WTC11 (cell line): ENCODE measurements around the gene PTPRU. TPM values are rescaled to one million over a fixed set of nuclear protein-coding genes. Genes with fewer than 3 reads are reported as not detected.

Experiments
- ATAC-seq: fragments of 200-7000 bp; cut with Tn5 transposase; 2 replicates; pipeline ENCODE4 v1.10.0; 2021; ENCODE audit warnings: mild to moderate bottlenecking, moderate library complexity
- CTCF ChIA-PET: fragments of 300-600 bp; sonication (Branson Sonifier 250); formaldehyde crosslinking; loops from one replicate; lab custom pipeline; 2021; ENCODE audit warnings: antibody characterized with exemption; lab: Charles Lee
- POLR2A ChIA-PET: fragments of 350-600 bp; sonication (Branson Sonifier 250); formaldehyde crosslinking; loops from one replicate; lab custom pipeline; 2021; ENCODE audit warnings: antibody characterized with exemption; lab: Charles Lee
- DNase-seq: peaks from one replicate; pipeline ENCODE4 v3.0.0; 2021; ENCODE audit warnings: low spot score
- H3K27ac Mint-ChIP-seq: 2 replicates; pipeline ENCODE4 v1.8.0; 2021; ENCODE audit warnings: mixed read lengths
- H3K27me3 Mint-ChIP-seq: 2 replicates; pipeline ENCODE4 v1.8.0; 2021; ENCODE audit warnings: low read depth, mild to moderate bottlenecking, moderate library complexity, mixed read lengths
- H3K36me3 Mint-ChIP-seq: 2 replicates; pipeline ENCODE4 v1.8.0; 2021; ENCODE audit warnings: mixed read lengths
- H3K4me1 Mint-ChIP-seq: 2 replicates; pipeline ENCODE4 v1.8.0; 2022; ENCODE audit warnings: mixed read lengths
- H3K4me3 Mint-ChIP-seq: 2 replicates; pipeline ENCODE4 v1.8.0; 2021; ENCODE audit warnings: mild to moderate bottlenecking, moderate library complexity, mixed read lengths
- H3K9me3 Mint-ChIP-seq: 2 replicates; pipeline ENCODE4 v1.8.0; 2021; ENCODE audit warnings: mixed read lengths
- CBFB ChIP-seq: sonication (generic); formaldehyde crosslinking; IDR thresholded peaks from 2 replicates; pipeline ENCODE4 v1.8.1; 2022; ENCODE audit warnings: mild to moderate bottlenecking, low read depth, missing genetic modification reagents
- FOXJ3 ChIP-seq: sonication (generic); formaldehyde crosslinking; IDR thresholded peaks from 2 replicates; pipeline ENCODE4 v1.9.0; 2021; ENCODE audit warnings: missing genetic modification reagents, mild to moderate bottlenecking, borderline replicate concordance
- KAT7 ChIP-seq: sonication (generic); formaldehyde crosslinking; IDR thresholded peaks from 2 replicates; pipeline ENCODE4 v1.8.1; 2023; ENCODE audit warnings: missing genetic modification reagents, mild to moderate bottlenecking, borderline replicate concordance
- NFATC4 ChIP-seq: fragments of 250-450 bp; sonication (Bioruptor Pico); IDR thresholded peaks from 2 replicates; pipeline ENCODE4 v1.9.0; 2021; ENCODE audit warnings: mild to moderate bottlenecking
- NR1H2 ChIP-seq: sonication (generic); formaldehyde crosslinking; IDR thresholded peaks from 2 replicates; pipeline ENCODE4 v1.9.0; 2021; ENCODE audit warnings: mild to moderate bottlenecking, moderate library complexity, missing genetic modification reagents
- NR3C1 ChIP-seq: sonication (generic); formaldehyde crosslinking; conservative IDR thresholded peaks from 2 replicates; pipeline ENCODE4 v1.8.1; 2023; ENCODE audit warnings: low read depth, mild to moderate bottlenecking, missing genetic modification reagents
- OVOL2 ChIP-seq: fragments of 250-450 bp; sonication (Bioruptor Pico); IDR thresholded peaks from 2 replicates; pipeline ENCODE4 v1.9.0; 2021; ENCODE audit warnings: mild to moderate bottlenecking, borderline replicate concordance
- SMAD3 ChIP-seq: sonication (generic); formaldehyde crosslinking; IDR thresholded peaks from 2 replicates; pipeline ENCODE4 v1.8.0; 2022; ENCODE audit warnings: missing genetic modification reagents, mild to moderate bottlenecking, borderline replicate concordance
- TP53 ChIP-seq: sonication (generic); formaldehyde crosslinking; IDR thresholded peaks from 2 replicates; pipeline ENCODE4 v1.8.1; 2023; ENCODE audit warnings: mild to moderate bottlenecking, missing genetic modification reagents
- ZNF219 ChIP-seq: sonication (generic); formaldehyde crosslinking; IDR thresholded peaks from 2 replicates; pipeline ENCODE4 v1.8.0; 2023; ENCODE audit warnings: missing genetic modification reagents, mild to moderate bottlenecking, borderline replicate concordance
- ZNF232 ChIP-seq: sonication (generic); formaldehyde crosslinking; IDR thresholded peaks from 2 replicates; pipeline ENCODE4 v1.8.0; 2022; ENCODE audit warnings: mild to moderate bottlenecking, missing genetic modification reagents
- total RNA-seq: library from RNA; stranded (reverse); gene quantifications from 3 replicates; pipeline ENCODE4 v1.2.3, GENCODE V29; 2021
- TF ChIP-seq, protein P1 (sequence below): fragments of 250-450 bp; sonication (Bioruptor Pico); IDR thresholded peaks from 2 replicates; pipeline ENCODE4 v1.9.0; 2021; ENCODE audit warnings: mild to moderate bottlenecking
- TF ChIP-seq, protein P2 (sequence below): sonication (generic); formaldehyde crosslinking; IDR thresholded peaks from 2 replicates; pipeline ENCODE4 v1.8.1; 2022; ENCODE audit warnings: mild to moderate bottlenecking, missing genetic modification reagents, moderate library complexity, borderline replicate concordance
- TF ChIP-seq, protein P3 (sequence below): sonication (generic); formaldehyde crosslinking; IDR thresholded peaks from 2 replicates; pipeline ENCODE4 v1.8.0; 2022; ENCODE audit warnings: mild to moderate bottlenecking, missing genetic modification reagents
- TF ChIP-seq, protein P4 (sequence below): sonication (generic); formaldehyde crosslinking; IDR thresholded peaks from 2 replicates; pipeline ENCODE4 v1.8.0; 2022; ENCODE audit warnings: mild to moderate bottlenecking, missing genetic modification reagents
- TF ChIP-seq, protein P5 (sequence below): fragments of 250-450 bp; sonication (Bioruptor Pico); IDR thresholded peaks from 2 replicates; pipeline ENCODE4 v1.9.0; 2021; ENCODE audit warnings: mild to moderate bottlenecking, borderline replicate concordance
- TF ChIP-seq, protein P6 (sequence below): fragments of 250-450 bp; sonication (Bioruptor Pico); IDR thresholded peaks from 2 replicates; pipeline ENCODE4 v1.9.0; 2021; ENCODE audit warnings: mild to moderate bottlenecking
- TF ChIP-seq, protein P7 (sequence below): sonication (generic); formaldehyde crosslinking; IDR thresholded peaks from 2 replicates; pipeline ENCODE4 v1.8.1; 2023; ENCODE audit warnings: mild to moderate bottlenecking, missing genetic modification reagents, borderline replicate concordance
- TF ChIP-seq, protein P8 (sequence below): fragments of 200-600 bp; IDR thresholded peaks from 2 replicates; pipeline ENCODE4 v1.8.0; 2022; ENCODE audit warnings: antibody characterized with exemption

PTPRU gene
- total RNA-seq, 1 experiment from 2014 or later = 75.4 TPM

DNA sequence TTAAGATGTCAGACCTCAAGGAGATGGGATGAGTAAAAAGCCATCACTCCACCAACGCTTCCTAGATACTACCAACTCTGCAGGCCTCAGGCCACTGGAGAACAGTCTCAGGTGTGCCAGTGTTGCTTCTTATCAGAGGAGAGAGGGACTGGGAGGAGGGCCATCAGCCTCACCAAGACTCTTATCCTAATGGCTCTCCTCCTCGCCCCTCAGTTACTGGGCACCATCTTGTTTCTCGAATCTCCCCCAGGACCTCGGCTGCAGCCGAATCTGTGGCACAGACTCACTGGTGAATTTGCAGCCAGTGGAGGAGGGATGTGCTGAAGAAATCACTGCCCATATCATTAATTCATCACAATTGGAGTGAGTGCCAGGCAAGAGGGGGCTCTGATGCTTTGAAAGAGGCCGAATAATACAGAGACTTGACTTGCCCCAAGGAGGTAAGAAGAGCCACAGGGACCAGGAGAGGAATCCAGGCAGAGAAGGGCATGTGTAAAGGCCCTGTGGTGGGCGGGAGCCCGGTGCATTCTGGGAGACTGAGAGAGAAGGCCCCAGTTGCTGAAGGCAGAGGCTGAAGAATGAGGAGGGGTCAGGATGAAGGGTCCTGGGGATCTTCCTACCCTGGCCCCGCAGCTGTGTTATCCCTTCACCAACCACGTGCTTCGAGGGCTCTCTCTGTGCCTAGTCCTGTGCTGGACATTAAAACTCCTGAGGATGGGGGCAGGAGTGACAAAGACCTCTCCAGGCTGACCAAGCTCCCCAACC lies 129.8 kb downstream of the PTPRU start:
- H3K4me3 Mint-ChIP-seq = no peak overlapping the region
- peaks cover 9% of the 10 kb centered on the region; the same call in 1 of the 2 replicates for H3K27me3 Mint-ChIP-seq
- no peaks in the 10 kb centered on the region for H3K4me1 Mint-ChIP-seq
- no peak overlapping the region for H3K27ac Mint-ChIP-seq
- H3K9me3 Mint-ChIP-seq = peaks cover 3% of the 10 kb centered on the region
- ATAC-seq (no peak), DNase-seq (no peak)
- CTCF ChIA-PET = interaction anchor here (1.4 kb wide), 1 partner anchor 34 kb away, joined by 3 read pairs; no protein-coding TSS in a partner anchor
- H3K36me3 Mint-ChIP-seq = no peaks in the 10 kb centered on the region
- POLR2A ChIA-PET = no interaction called here
- TF ChIP-seq, protein P1, sequence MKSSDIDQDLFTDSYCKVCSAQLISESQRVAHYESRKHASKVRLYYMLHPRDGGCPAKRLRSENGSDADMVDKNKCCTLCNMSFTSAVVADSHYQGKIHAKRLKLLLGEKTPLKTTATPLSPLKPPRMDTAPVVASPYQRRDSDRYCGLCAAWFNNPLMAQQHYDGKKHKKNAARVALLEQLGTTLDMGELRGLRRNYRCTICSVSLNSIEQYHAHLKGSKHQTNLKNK (CRISPR knock-in tag) = no peak
- TF ChIP-seq, protein P2, sequence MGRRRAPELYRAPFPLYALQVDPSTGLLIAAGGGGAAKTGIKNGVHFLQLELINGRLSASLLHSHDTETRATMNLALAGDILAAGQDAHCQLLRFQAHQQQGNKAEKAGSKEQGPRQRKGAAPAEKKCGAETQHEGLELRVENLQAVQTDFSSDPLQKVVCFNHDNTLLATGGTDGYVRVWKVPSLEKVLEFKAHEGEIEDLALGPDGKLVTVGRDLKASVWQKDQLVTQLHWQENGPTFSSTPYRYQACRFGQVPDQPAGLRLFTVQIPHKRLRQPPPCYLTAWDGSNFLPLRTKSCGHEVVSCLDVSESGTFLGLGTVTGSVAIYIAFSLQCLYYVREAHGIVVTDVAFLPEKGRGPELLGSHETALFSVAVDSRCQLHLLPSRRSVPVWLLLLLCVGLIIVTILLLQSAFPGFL (CRISPR knock-in tag) = no peak
- TF ChIP-seq OVOL2 (no peak), NR3C1 (CRISPR knock-in tag) (no peak), SMAD3 (no peak), ZNF232 (CRISPR knock-in tag) (no peak), FOXJ3 (CRISPR knock-in tag) (no peak), TP53 (CRISPR knock-in tag) (no peak), NFATC4 (CRISPR knock-in tag) (no peak), CBFB (CRISPR knock-in tag) (no peak), ZNF219 (CRISPR knock-in tag) (no peak), NR1H2 (CRISPR knock-in tag) (no peak), KAT7 (CRISPR knock-in tag) (no peak)
- TF ChIP-seq, protein P3, sequence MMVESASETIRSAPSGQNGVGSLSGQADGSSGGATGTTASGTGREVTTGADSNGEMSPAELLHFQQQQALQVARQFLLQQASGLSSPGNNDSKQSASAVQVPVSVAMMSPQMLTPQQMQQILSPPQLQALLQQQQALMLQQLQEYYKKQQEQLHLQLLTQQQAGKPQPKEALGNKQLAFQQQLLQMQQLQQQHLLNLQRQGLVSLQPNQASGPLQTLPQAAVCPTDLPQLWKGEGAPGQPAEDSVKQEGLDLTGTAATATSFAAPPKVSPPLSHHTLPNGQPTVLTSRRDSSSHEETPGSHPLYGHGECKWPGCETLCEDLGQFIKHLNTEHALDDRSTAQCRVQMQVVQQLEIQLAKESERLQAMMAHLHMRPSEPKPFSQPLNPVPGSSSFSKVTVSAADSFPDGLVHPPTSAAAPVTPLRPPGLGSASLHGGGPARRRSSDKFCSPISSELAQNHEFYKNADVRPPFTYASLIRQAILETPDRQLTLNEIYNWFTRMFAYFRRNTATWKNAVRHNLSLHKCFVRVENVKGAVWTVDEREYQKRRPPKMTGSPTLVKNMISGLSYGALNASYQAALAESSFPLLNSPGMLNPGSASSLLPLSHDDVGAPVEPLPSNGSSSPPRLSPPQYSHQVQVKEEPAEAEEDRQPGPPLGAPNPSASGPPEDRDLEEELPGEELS (CRISPR knock-in tag) = no peak
- TF ChIP-seq, protein P4, sequence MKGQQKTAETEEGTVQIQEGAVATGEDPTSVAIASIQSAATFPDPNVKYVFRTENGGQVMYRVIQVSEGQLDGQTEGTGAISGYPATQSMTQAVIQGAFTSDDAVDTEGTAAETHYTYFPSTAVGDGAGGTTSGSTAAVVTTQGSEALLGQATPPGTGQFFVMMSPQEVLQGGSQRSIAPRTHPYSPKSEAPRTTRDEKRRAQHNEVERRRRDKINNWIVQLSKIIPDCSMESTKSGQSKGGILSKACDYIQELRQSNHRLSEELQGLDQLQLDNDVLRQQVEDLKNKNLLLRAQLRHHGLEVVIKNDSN (CRISPR knock-in tag) = no peak
- TF ChIP-seq, protein P5, sequence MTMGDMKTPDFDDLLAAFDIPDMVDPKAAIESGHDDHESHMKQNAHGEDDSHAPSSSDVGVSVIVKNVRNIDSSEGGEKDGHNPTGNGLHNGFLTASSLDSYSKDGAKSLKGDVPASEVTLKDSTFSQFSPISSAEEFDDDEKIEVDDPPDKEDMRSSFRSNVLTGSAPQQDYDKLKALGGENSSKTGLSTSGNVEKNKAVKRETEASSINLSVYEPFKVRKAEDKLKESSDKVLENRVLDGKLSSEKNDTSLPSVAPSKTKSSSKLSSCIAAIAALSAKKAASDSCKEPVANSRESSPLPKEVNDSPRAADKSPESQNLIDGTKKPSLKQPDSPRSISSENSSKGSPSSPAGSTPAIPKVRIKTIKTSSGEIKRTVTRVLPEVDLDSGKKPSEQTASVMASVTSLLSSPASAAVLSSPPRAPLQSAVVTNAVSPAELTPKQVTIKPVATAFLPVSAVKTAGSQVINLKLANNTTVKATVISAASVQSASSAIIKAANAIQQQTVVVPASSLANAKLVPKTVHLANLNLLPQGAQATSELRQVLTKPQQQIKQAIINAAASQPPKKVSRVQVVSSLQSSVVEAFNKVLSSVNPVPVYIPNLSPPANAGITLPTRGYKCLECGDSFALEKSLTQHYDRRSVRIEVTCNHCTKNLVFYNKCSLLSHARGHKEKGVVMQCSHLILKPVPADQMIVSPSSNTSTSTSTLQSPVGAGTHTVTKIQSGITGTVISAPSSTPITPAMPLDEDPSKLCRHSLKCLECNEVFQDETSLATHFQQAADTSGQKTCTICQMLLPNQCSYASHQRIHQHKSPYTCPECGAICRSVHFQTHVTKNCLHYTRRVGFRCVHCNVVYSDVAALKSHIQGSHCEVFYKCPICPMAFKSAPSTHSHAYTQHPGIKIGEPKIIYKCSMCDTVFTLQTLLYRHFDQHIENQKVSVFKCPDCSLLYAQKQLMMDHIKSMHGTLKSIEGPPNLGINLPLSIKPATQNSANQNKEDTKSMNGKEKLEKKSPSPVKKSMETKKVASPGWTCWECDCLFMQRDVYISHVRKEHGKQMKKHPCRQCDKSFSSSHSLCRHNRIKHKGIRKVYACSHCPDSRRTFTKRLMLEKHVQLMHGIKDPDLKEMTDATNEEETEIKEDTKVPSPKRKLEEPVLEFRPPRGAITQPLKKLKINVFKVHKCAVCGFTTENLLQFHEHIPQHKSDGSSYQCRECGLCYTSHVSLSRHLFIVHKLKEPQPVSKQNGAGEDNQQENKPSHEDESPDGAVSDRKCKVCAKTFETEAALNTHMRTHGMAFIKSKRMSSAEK (CRISPR knock-in tag) = no peak
- TF ChIP-seq, protein P6, sequence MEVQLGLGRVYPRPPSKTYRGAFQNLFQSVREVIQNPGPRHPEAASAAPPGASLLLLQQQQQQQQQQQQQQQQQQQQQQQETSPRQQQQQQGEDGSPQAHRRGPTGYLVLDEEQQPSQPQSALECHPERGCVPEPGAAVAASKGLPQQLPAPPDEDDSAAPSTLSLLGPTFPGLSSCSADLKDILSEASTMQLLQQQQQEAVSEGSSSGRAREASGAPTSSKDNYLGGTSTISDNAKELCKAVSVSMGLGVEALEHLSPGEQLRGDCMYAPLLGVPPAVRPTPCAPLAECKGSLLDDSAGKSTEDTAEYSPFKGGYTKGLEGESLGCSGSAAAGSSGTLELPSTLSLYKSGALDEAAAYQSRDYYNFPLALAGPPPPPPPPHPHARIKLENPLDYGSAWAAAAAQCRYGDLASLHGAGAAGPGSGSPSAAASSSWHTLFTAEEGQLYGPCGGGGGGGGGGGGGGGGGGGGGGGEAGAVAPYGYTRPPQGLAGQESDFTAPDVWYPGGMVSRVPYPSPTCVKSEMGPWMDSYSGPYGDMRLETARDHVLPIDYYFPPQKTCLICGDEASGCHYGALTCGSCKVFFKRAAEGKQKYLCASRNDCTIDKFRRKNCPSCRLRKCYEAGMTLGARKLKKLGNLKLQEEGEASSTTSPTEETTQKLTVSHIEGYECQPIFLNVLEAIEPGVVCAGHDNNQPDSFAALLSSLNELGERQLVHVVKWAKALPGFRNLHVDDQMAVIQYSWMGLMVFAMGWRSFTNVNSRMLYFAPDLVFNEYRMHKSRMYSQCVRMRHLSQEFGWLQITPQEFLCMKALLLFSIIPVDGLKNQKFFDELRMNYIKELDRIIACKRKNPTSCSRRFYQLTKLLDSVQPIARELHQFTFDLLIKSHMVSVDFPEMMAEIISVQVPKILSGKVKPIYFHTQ (CRISPR knock-in tag) = no peak
- TF ChIP-seq, protein P7, sequence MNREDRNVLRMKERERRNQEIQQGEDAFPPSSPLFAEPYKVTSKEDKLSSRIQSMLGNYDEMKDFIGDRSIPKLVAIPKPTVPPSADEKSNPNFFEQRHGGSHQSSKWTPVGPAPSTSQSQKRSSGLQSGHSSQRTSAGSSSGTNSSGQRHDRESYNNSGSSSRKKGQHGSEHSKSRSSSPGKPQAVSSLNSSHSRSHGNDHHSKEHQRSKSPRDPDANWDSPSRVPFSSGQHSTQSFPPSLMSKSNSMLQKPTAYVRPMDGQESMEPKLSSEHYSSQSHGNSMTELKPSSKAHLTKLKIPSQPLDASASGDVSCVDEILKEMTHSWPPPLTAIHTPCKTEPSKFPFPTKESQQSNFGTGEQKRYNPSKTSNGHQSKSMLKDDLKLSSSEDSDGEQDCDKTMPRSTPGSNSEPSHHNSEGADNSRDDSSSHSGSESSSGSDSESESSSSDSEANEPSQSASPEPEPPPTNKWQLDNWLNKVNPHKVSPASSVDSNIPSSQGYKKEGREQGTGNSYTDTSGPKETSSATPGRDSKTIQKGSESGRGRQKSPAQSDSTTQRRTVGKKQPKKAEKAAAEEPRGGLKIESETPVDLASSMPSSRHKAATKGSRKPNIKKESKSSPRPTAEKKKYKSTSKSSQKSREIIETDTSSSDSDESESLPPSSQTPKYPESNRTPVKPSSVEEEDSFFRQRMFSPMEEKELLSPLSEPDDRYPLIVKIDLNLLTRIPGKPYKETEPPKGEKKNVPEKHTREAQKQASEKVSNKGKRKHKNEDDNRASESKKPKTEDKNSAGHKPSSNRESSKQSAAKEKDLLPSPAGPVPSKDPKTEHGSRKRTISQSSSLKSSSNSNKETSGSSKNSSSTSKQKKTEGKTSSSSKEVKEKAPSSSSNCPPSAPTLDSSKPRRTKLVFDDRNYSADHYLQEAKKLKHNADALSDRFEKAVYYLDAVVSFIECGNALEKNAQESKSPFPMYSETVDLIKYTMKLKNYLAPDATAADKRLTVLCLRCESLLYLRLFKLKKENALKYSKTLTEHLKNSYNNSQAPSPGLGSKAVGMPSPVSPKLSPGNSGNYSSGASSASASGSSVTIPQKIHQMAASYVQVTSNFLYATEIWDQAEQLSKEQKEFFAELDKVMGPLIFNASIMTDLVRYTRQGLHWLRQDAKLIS = no peak
- TF ChIP-seq, protein P8, sequence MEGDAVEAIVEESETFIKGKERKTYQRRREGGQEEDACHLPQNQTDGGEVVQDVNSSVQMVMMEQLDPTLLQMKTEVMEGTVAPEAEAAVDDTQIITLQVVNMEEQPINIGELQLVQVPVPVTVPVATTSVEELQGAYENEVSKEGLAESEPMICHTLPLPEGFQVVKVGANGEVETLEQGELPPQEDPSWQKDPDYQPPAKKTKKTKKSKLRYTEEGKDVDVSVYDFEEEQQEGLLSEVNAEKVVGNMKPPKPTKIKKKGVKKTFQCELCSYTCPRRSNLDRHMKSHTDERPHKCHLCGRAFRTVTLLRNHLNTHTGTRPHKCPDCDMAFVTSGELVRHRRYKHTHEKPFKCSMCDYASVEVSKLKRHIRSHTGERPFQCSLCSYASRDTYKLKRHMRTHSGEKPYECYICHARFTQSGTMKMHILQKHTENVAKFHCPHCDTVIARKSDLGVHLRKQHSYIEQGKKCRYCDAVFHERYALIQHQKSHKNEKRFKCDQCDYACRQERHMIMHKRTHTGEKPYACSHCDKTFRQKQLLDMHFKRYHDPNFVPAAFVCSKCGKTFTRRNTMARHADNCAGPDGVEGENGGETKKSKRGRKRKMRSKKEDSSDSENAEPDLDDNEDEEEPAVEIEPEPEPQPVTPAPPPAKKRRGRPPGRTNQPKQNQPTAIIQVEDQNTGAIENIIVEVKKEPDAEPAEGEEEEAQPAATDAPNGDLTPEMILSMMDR = no peak
